SU-DHL-6 (cell line): ENCODE measurements around the gene FOXJ2.

ENCODE experiments used
- H2AFZ ChIP-seq: fragments of 200-600 bp; sonication (generic); 2 replicates; pipeline ENCODE4 v1.6.1; 2014; ENCODE audit warnings: low read depth, mild to moderate bottlenecking, moderate library complexity, mixed read lengths, antibody characterized with exemption, low read length; ENCODE audit not compliant: severe bottlenecking
- H3F3A ChIP-seq: fragments of 200-600 bp; shearing (Covaris generic); 2 replicates; pipeline ENCODE4 v1.6.0; 2016; ENCODE audit warnings: antibody characterized with exemption, mild to moderate bottlenecking; ENCODE audit not compliant: insufficient read depth
- H3K27ac ChIP-seq: fragments of 200-600 bp; sonication (generic); 2 replicates; pipeline ENCODE4 v1.5.1; 2016; ENCODE audit warnings: low read depth, mild to moderate bottlenecking, low read length, moderate library complexity, mixed read lengths
- H3K27me3 ChIP-seq: fragments of 200-600 bp; sonication (generic), shearing (Covaris generic); 2 replicates; pipeline ENCODE4 v1.6.0; 2014; ENCODE audit warnings: mild to moderate bottlenecking, low read length
- H3K36me3 ChIP-seq: fragments of 200-600 bp; sonication (generic); 2 replicates; pipeline ENCODE4 v1.6.1; 2014; ENCODE audit warnings: mild to moderate bottlenecking, low read length, mixed read lengths
- H3K4me2 ChIP-seq: fragments of 300-600, 200-600 bp; shearing (Covaris generic), sonication (generic); 2 replicates; pipeline ENCODE4 v1.6.0; 2014; ENCODE audit warnings: low read length, low read depth, mild to moderate bottlenecking; ENCODE audit not compliant: poor library complexity, severe bottlenecking
- H3K4me3 ChIP-seq: fragments of 200-600 bp; sonication (generic); 2 replicates; pipeline ENCODE4 v1.5.1; 2014; ENCODE audit warnings: antibody characterized with exemption, low read length, mild to moderate bottlenecking, mixed read lengths; ENCODE audit not compliant: insufficient read depth, poor library complexity, severe bottlenecking
- H3K79me2 ChIP-seq: fragments of 200-600 bp; sonication (generic); 2 replicates; pipeline ENCODE4 v1.6.1; 2014; ENCODE audit warnings: mild to moderate bottlenecking, low read length, moderate library complexity; ENCODE audit not compliant: insufficient read depth
- H3K9ac ChIP-seq: fragments of 200-600 bp; sonication (generic); 2 replicates; pipeline ENCODE4 v1.7.0; 2014; ENCODE audit warnings: mild to moderate bottlenecking, low read length
- H3K9me2 ChIP-seq: fragments of 200-600 bp; sonication (generic); replicated peaks from 2 replicates; pipeline ENCODE4 v1.6.1; 2014; ENCODE audit warnings: low read length; ENCODE audit not compliant: insufficient read depth
- H3K9me3 ChIP-seq: fragments of 200-600 bp; sonication (generic); 2 replicates; pipeline ENCODE4 v1.6.1; 2014; ENCODE audit warnings: low read length, mixed read lengths; ENCODE audit not compliant: insufficient read depth
- H4K20me1 ChIP-seq: fragments of 200-600 bp; sonication (generic); 2 replicates; pipeline ENCODE4 v1.6.1; 2014; ENCODE audit warnings: low read depth, mild to moderate bottlenecking, antibody characterized with exemption, low read length, moderate library complexity, mixed read lengths
- EZH2phosphoT487 ChIP-seq: fragments of 200-600 bp; sonication (generic), shearing (Covaris generic); conservative IDR thresholded peaks from 2 replicates; pipeline ENCODE4 v1.6.1; 2018; ENCODE audit warnings: mild to moderate bottlenecking, antibody characterized with exemption, low read length, moderate library complexity, mixed read lengths
- TF ChIP-seq, protein P1 (sequence below): fragments of 200-600 bp; sonication (generic); IDR thresholded peaks from one replicate; pipeline ENCODE4 v1.5.1; 2017; ENCODE audit warnings: antibody characterized with exemption, mild to moderate bottlenecking, low read length, moderate library complexity; ENCODE audit not compliant: insufficient read depth, poor library complexity, severe bottlenecking

Gene FOXJ2

DNA sequence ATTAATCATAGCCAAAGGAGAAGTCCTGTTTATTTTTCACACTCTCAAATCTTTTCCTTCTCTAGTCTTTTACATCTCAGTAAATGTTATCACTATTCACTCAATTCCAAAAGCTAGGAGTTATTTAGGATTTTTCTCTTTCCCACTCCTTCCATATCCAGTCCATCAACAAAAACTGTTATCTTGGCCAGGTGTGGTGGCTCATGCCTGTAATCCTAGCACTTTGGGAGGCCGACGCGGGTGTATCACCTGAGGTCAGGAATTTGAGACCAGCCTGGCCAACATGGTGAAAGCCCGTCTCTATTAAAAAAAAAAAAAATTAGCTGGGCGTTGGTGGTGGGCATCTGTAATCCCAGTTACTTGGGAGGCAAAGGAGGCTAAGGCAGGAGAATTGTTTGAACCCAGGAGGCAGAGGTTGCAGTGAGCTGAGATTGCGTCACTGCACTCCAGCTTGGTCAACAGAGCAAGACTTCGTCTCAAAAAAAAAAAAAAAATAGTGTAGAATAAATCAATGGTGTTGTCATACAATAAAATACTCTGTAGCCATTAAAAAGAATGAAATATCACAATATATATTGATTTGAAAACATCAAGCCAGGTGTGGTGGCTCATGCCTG lies 46.6 kb upstream of the FOXJ2 start:
- no peak overlapping the region for H2AFZ ChIP-seq
- no peaks in the 10 kb centered on the region for H3K9me2 ChIP-seq
- H4K20me1 ChIP-seq, result no peaks in the 10 kb centered on the region
- no peak for TF ChIP-seq EZH2phosphoT487
- TF ChIP-seq, protein P1, sequence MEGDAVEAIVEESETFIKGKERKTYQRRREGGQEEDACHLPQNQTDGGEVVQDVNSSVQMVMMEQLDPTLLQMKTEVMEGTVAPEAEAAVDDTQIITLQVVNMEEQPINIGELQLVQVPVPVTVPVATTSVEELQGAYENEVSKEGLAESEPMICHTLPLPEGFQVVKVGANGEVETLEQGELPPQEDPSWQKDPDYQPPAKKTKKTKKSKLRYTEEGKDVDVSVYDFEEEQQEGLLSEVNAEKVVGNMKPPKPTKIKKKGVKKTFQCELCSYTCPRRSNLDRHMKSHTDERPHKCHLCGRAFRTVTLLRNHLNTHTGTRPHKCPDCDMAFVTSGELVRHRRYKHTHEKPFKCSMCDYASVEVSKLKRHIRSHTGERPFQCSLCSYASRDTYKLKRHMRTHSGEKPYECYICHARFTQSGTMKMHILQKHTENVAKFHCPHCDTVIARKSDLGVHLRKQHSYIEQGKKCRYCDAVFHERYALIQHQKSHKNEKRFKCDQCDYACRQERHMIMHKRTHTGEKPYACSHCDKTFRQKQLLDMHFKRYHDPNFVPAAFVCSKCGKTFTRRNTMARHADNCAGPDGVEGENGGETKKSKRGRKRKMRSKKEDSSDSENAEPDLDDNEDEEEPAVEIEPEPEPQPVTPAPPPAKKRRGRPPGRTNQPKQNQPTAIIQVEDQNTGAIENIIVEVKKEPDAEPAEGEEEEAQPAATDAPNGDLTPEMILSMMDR, result no peak
- H3F3A ChIP-seq, result no peaks in the 10 kb centered on the region
- H3K36me3 ChIP-seq, result no peaks in the 10 kb centered on the region
- no peak overlapping the region for H3K4me3 ChIP-seq
- H3K9ac ChIP-seq, result no peak overlapping the region
- H3K79me2 ChIP-seq, result no peaks in the 10 kb centered on the region
- H3K27me3 ChIP-seq, result no peaks in the 10 kb centered on the region
- no peak overlapping the region for H3K4me2 ChIP-seq
- no peaks in the 10 kb centered on the region for H3K9me3 ChIP-seq
- H3K27ac ChIP-seq, result no peak overlapping the region

DNA sequence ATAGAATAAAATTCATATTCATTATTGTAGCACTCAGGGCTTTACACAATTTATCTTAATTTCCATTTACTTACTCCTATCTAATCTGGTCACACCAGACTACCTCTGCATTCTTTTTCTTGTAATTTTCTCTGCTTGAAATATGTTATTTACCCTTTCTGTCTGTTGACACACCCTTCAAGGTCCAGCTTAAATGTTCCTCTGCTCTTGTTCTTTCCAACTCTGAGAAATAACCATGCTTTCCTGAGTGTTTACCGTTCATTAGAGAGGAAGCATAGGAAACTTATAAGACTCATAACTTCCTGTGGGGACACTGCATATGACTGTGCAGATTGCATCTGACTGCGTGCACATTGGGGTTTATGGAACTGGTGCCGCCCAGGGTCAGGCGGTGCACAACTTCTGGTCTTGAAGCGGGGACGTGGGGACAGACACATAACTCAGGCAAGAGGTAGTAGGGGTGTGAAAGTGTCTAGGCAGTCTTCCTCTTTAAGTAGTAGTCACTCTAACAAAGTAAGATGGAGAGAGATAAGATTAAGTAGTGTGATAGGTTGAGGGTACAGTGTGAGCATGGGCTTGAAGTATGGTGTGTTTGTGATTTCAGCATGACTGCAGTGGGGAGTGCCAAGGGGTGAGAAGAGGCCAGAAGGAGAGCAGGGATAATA lies 42.6 kb upstream of the FOXJ2 start:
- no peaks in the 10 kb centered on the region for H4K20me1 ChIP-seq
- no peak overlapping the region for H3K9ac ChIP-seq
- H3K27ac ChIP-seq, result no peak overlapping the region
- no peaks in the 10 kb centered on the region for H3K36me3 ChIP-seq
- H3F3A ChIP-seq, result no peaks in the 10 kb centered on the region
- no peaks in the 10 kb centered on the region for H3K9me3 ChIP-seq
- no peak overlapping the region for H3K4me2 ChIP-seq
- no peaks in the 10 kb centered on the region for H3K9me2 ChIP-seq
- no peak overlapping the region for H2AFZ ChIP-seq
- no peaks in the 10 kb centered on the region for H3K79me2 ChIP-seq
- H3K4me3 ChIP-seq, result no peak overlapping the region
- TF ChIP-seq, protein P1, result no peak
- no peak for TF ChIP-seq EZH2phosphoT487
- H3K27me3 ChIP-seq, result no peaks in the 10 kb centered on the region

DNA sequence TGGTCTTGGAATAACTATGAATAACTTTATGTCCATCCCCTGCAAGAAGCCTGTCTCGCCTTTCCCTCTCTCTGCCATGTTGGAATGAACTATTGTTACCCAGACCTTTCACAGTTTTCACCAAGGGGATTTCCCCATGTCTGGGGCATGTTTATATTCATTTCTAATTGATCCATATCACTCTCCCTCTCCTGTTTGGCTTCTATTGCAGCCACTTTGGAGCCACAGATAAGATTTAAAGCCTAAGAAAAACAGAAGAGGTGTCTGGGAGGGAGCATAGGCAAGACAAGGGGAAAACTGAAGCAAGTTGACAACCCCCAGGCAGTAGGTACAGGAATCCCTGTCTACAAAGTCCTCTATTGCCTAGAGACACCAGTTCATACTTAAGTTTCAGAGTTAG lies 41.0 kb upstream of the FOXJ2 start:
- Histone ChIP-seq H3K9ac (no peak overlapping the region), H3K27me3 (no peaks in the 10 kb centered on the region), H3F3A (no peaks in the 10 kb centered on the region), H2AFZ (no peak overlapping the region), H3K4me3 (no peak overlapping the region), H3K9me3 (no peaks in the 10 kb centered on the region), H3K4me2 (no peak overlapping the region), H4K20me1 (no peaks in the 10 kb centered on the region), H3K9me2 (no peaks in the 10 kb centered on the region), H3K79me2 (no peaks in the 10 kb centered on the region), H3K36me3 (no peaks in the 10 kb centered on the region), H3K27ac (no peak overlapping the region)
- TF ChIP-seq EZH2phosphoT487, result no peak

DNA sequence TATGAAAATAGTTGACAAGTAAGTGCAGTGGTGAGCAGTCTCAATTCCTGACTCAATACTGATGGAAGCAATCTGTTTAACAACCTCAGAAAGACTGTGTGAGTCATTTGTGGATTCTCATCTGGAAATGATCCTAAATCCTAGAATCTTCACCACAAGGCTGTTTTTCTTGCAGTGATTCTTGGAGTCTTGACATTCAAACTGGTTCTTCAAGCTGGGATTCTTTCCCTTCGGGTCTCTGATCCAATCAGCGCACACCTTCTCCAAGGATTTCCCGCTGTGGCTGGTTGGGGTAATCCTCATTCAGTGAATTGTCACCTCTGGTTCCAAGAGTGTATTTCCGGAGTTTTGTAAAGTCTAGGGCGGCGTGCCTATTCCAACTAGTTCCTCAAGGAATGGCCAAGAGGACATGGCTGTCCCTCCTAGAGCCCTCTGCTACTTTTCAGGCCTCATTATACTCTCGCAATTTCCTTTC lies 37.7 kb upstream of the FOXJ2 start:
- TF ChIP-seq EZH2phosphoT487, result no peak
- TF ChIP-seq, protein P1, result no peak
- Histone ChIP-seq H3F3A (no peaks in the 10 kb centered on the region), H3K9me3 (no peaks in the 10 kb centered on the region), H3K27ac (no peak overlapping the region), H3K79me2 (no peaks in the 10 kb centered on the region), H3K9ac (no peak overlapping the region), H4K20me1 (no peaks in the 10 kb centered on the region), H3K9me2 (no peaks in the 10 kb centered on the region), H3K36me3 (no peaks in the 10 kb centered on the region), H2AFZ (no peak overlapping the region), H3K27me3 (no peaks in the 10 kb centered on the region), H3K4me3 (no peak overlapping the region), H3K4me2 (no peak overlapping the region)
